Activated naive CD4-positive, alpha-beta T cell treated with Interleukin-2 at 50 U/mL for 16 hours (primary cell): Measurements from ENCODE around the gene AP3S1.

ENCODE experiments used
- DNase-seq: peaks from one replicate; pipeline ENCODE4 v3.0.0-alpha.2; 2020

AP3S1 gene

GRCh38 chr5:115946655-115947054 is 104.9 kb downstream of the AP3S1 start:
- DNase-seq: no peak

- DNase-seq: no peak
Observed at GRCh38 chr5:115947260-115947659, 105.5 kb downstream of the AP3S1 start.

GRCh38 chr5:115948091-115948534 is 106.4 kb downstream of the AP3S1 start:
- no peak for DNase-seq

- DNase-seq: no peak
Observed at GRCh38 chr5:115949096-115949495, 107.4 kb downstream of the AP3S1 start.

GRCh38 chr5:115952588-115952987 is 110.9 kb downstream of the AP3S1 start:
- no peak for DNase-seq

- DNase-seq: no peak
Observed at GRCh38 chr5:115954144-115954543, 112.4 kb downstream of the AP3S1 start.

- no peak for DNase-seq
Observed at GRCh38 chr5:115956957-115957356, 115.2 kb downstream of the AP3S1 start.

GRCh38 chr5:115961381-115962238 is 119.9 kb downstream of the AP3S1 start:
- DNase-seq: no peak

GRCh38 chr5:115962239-115962564 is 120.5 kb downstream of the AP3S1 start, which contains the start of gene LVRN:
Gene LVRN (plus strand): TSS chr5:115962475. CDS start chr5:115962618, 143 bp downstream.
- DNase-seq: no peak

- DNase-seq: no peak
Observed at GRCh38 chr5:115962565-115963402, 121.0 kb downstream of the AP3S1 start.

GRCh38 chr5:115963566-115963965 is 121.8 kb downstream of the AP3S1 start:
- no peak for DNase-seq
